ENCODE measurements around the gene SCMH1.

SCMH1 gene

GRCh38 chr1:41003127-41003639, 238.9 kb downstream of the SCMH1 start:
- no peak for TF ChIP-seq TCF12 (IDR thresholded peaks at IDR 0.05; ENCODE audit: low read depth)

GRCh38 chr1:40998668-40999067, 243.4 kb downstream of the SCMH1 start:
- TF ChIP-seq NFIC (IDR thresholded peaks at IDR 0.05) (no peak), REST (IDR thresholded peaks at IDR 0.05; ENCODE audit: low read depth) (no peak), RAD21 (IDR thresholded peaks at IDR 0.05; ENCODE audit: low read depth) (no peak), TAF1 (IDR thresholded peaks at IDR 0.05; ENCODE audit: low read depth) (no peak), CREB1 (IDR thresholded peaks at IDR 0.05; ENCODE audit: low read depth) (no peak), TEAD4 (IDR thresholded peaks at IDR 0.05) (no peak)

GRCh38 chr1:40997096-40997495, 245.0 kb downstream of the SCMH1 start:
- TF ChIP-seq ZBTB7A (IDR thresholded peaks at IDR 0.05; ENCODE audit: low read depth) (no peak), TCF12 (IDR thresholded peaks at IDR 0.05; ENCODE audit: low read depth) (no peak), TEAD4 (IDR thresholded peaks at IDR 0.05) (no peak), CREB1 (IDR thresholded peaks at IDR 0.05; ENCODE audit: low read depth) (no peak), NFIC (IDR thresholded peaks at IDR 0.05) (no peak), MAX (IDR thresholded peaks at IDR 0.05) (no peak), REST (IDR thresholded peaks at IDR 0.05; ENCODE audit: low read depth) (no peak), EP300 (IDR thresholded peaks at IDR 0.05; ENCODE audit: borderline replicate concordance) (no peak), TAF1 (IDR thresholded peaks at IDR 0.05; ENCODE audit: low read depth) (no peak), CEBPB (IDR thresholded peaks at IDR 0.05) (no peak), EGR1 (IDR thresholded peaks at IDR 0.05) (no peak), RAD21 (IDR thresholded peaks at IDR 0.05; ENCODE audit: low read depth) (no peak), FOXM1 (IDR thresholded peaks at IDR 0.05; ENCODE audit: borderline replicate concordance, low read depth) (no peak), YY1 (IDR thresholded peaks at IDR 0.05; ENCODE audit: low read depth) (no peak)
- TF ChIP-seq, protein P1, sequence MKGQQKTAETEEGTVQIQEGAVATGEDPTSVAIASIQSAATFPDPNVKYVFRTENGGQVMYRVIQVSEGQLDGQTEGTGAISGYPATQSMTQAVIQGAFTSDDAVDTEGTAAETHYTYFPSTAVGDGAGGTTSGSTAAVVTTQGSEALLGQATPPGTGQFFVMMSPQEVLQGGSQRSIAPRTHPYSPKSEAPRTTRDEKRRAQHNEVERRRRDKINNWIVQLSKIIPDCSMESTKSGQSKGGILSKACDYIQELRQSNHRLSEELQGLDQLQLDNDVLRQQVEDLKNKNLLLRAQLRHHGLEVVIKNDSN (IDR thresholded peaks at IDR 0.05): no peak

DNA sequence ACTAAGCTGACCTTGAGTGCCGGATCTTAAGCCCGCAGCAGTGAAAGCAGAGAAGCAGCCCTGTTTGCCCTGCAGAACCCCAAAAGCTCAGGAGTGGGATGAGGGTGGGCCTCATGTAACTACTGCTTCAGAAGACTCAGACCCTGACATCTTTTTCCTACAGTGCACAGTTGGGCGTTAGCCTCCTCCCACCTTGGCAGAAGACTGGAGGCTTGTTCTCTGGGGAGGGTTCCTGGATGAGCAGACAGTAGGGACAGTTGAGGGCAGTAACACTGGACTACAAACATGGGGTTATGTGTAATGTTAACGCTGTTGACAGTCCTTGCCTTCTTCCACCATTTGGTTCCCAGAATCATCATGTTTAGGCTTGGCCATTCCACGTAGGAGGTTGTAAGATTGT, 253.0 kb downstream of the SCMH1 start:
- no peak for TF ChIP-seq RAD21 (IDR thresholded peaks at IDR 0.05; ENCODE audit: low read depth)
- TF ChIP-seq NFIC (IDR thresholded peaks at IDR 0.05): no peak
- TF ChIP-seq FOXM1 (IDR thresholded peaks at IDR 0.05; ENCODE audit: borderline replicate concordance, low read depth): no peak
- no peak for TF ChIP-seq CEBPB (IDR thresholded peaks at IDR 0.05)
- no peak for TF ChIP-seq EGR1 (IDR thresholded peaks at IDR 0.05)
- no peak for TF ChIP-seq TAF1 (IDR thresholded peaks at IDR 0.05; ENCODE audit: low read depth)
- no peak for TF ChIP-seq ZBTB7A (IDR thresholded peaks at IDR 0.05; ENCODE audit: low read depth)
- no peak for TF ChIP-seq MAX (IDR thresholded peaks at IDR 0.05)
- no peak for TF ChIP-seq TEAD4 (IDR thresholded peaks at IDR 0.05)
- no peak for TF ChIP-seq EP300 (IDR thresholded peaks at IDR 0.05; ENCODE audit: borderline replicate concordance)

- TF ChIP-seq RAD21 (IDR thresholded peaks at IDR 0.05; ENCODE audit: low read depth) (no peak), YY1 (IDR thresholded peaks at IDR 0.05; ENCODE audit: low read depth) (no peak), NFIC (IDR thresholded peaks at IDR 0.05) (no peak), REST (IDR thresholded peaks at IDR 0.05; ENCODE audit: low read depth) (no peak), ZBTB7A (IDR thresholded peaks at IDR 0.05; ENCODE audit: low read depth) (no peak), TCF12 (IDR thresholded peaks at IDR 0.05; ENCODE audit: low read depth) (no peak), CEBPB (IDR thresholded peaks at IDR 0.05) (no peak)
Observed at GRCh38 chr1:40988280-40988679, 253.8 kb downstream of the SCMH1 start.
